Common myeloid progenitor, CD34-positive (primary cell): ENCODE data around the gene BTBD2.

Experiments
- CTCF ChIA-PET: fragments of 350-600 bp; sonication (Branson Sonifier 250); formaldehyde crosslinking; loops from one replicate; lab custom pipeline; 2021; ENCODE audit warnings: antibody characterized with exemption; lab: Charles Lee
- POLR2A ChIA-PET: fragments of 350-600 bp; sonication (Branson Sonifier 250); formaldehyde crosslinking; loops from one replicate; lab custom pipeline; 2021; ENCODE audit warnings: antibody characterized with exemption; lab: Charles Lee
- DNase-seq, 3 donors: peaks; one replicate each; pipeline versions ENCODE4 v3.0.0 to v3.0.0-alpha.2; 2013
- H3K27ac ChIP-seq, 2 experiments: 1 replicate in 1 of 2; 2 replicates in 1 of 2; pipeline ENCODE4 v1.7.0; 2013; ENCODE audit warnings: inconsistent platforms in 2 of 2, low read length in 2 of 2, mild to moderate bottlenecking in 2 of 2, low read depth in 1 of 2, moderate library complexity in 1 of 2; ENCODE audit not compliant: severe bottlenecking in 2 of 2, insufficient read depth in 1 of 2, poor library complexity in 1 of 2
- H3K27me3 ChIP-seq, 5 experiments: replicated peaks in 2 of 5; 1 replicate in 3 of 5; 2 replicates in 2 of 5; pipeline versions ENCODE4 v1.6.1 to v1.7.0; 2013; ENCODE audit warnings: low read length in 4 of 5, mild to moderate bottlenecking in 2 of 5, moderate library complexity in 2 of 5, inconsistent platforms in 1 of 5; ENCODE audit not compliant: insufficient read depth in 5 of 5, control insufficient read depth in 4 of 5
- H3K36me3 ChIP-seq, 4 experiments: 1 replicate in 2 of 4; 2 replicates in 2 of 4; pipeline versions ENCODE4 v1.6.1 to v1.7.0; 2013; ENCODE audit warnings: low read length in 3 of 4, control low read depth in 1 of 4, mild to moderate bottlenecking in 1 of 4; ENCODE audit not compliant: control insufficient read depth in 4 of 4, insufficient read depth in 4 of 4
- H3K4me1 ChIP-seq, 4 experiments: 1 replicate in 3 of 4; 2 replicates in 1 of 4; pipeline versions ENCODE4 v1.6.1 to v1.7.1; 2013; ENCODE audit warnings: low read length in 3 of 4, mild to moderate bottlenecking in 3 of 4, control low read depth in 1 of 4, inconsistent platforms in 1 of 4, moderate library complexity in 1 of 4; ENCODE audit not compliant: control insufficient read depth in 4 of 4, insufficient read depth in 4 of 4; ENCODE audit errors: control extremely low read depth in 1 of 4
- H3K4me3 ChIP-seq, 7 experiments: 1 replicate in 4 of 7; 2 replicates in 3 of 7; pipeline versions ENCODE4 v1.5.1 to v1.7.0; 2013; ENCODE audit warnings: mild to moderate bottlenecking in 7 of 7, low read length in 6 of 7, moderate library complexity in 6 of 7, inconsistent platforms in 2 of 7, low read depth in 2 of 7, control low read depth in 1 of 7; ENCODE audit not compliant: insufficient read depth in 4 of 7, control insufficient read depth in 1 of 7; ENCODE audit errors: extremely low read depth in 1 of 7
- H3K9me3 ChIP-seq, 5 experiments: 1 replicate in 4 of 5; 2 replicates in 1 of 5; pipeline versions ENCODE4 v1.6.1 to v1.7.1; 2013; ENCODE audit warnings: low read length in 4 of 5, mild to moderate bottlenecking in 2 of 5, inconsistent platforms in 1 of 5, low read depth in 1 of 5, moderate library complexity in 1 of 5; ENCODE audit not compliant: control insufficient read depth in 4 of 5, insufficient read depth in 2 of 5; ENCODE audit errors: control extremely low read depth in 1 of 5
- WGBS: methylation state at CpG from one replicate; pipeline ENCODE4 v1.1.5; 2013; ENCODE audit not compliant: insufficient coverage; 5-methylcytosine and 5-hydroxymethylcytosine counted together

The BTBD2 gene

DNA sequence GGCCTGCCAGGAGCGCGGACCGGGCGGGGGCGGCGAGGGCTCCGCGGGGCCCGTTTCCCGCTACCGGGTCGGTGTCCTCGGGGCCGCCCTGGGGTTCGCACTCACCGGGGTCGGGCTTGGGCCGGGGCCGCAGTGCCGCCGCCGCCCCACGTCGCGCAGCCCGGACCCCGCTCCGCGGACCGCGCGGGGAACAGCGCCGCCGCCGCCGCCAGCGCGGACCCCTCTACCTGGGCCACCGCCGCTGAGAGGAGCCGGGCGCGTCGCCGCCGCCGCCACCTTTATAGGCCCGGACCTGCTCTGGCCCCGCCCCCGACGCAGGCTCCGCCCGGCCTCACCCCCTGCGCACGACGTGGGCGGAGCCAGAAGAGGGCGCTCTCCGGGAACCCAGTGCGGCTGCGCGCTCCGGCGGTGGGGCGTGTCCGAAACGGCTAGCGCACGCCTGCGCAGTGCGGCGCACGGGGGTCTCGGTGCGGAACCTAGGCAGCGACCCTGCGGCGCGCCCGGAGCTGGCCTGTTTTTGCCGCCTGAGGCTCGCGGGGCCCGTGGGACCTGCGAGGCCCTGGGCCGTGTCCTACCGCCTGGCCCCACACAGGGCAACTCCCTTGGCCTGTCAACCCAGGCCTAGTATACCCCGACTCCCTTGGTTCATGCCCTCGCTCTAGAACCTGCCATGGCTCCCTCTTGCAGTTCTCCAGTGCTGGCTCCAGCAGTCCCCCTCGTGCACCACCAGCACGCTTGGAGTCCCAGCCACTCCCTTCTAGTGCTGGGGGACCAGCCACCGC is 35.7 kb upstream of the BTBD2 start, which contains the start of gene MKNK2:
Gene MKNK2 (minus strand): TSS at position 254 of the 782 bp plus-strand sequence. CDS start 393 bp downstream, outside the sequence.
- H3K4me1 ChIP-seq = peaks cover 0 to 53% (median 47%) of the 10 kb centered on the region in 4 experiments
- WGBS = 3% methylated on average over 80 of the region's 93 CpGs
- no peaks in the 10 kb centered on the region for H3K27me3 ChIP-seq
- no peaks in the 10 kb centered on the region for H3K9me3 ChIP-seq
- peak; percentile 79 to 88 (median 88) for DNase-seq
- ChIA-PET CTCF (interaction anchor here (0.8 to 2.8 kb wide), 10 partner anchors 9 to 188 kb away, joined by 3 to 21 read pairs (median 3); no protein-coding TSS in a partner anchor), POLR2A (interaction anchor here (0.6 to 2.1 kb wide), 10 partner anchors 9 to 44 kb away, joined by 4 to 14 read pairs (median 4); partner anchors contain the start of genes BTBD2 and MOB3A)
- H3K4me3 ChIP-seq = peak within 1 kb of the TSS; percentile 58 to 94 (median 81)
- H3K27ac ChIP-seq = peak within 1 kb of the TSS; percentile 46 to 81
- peaks cover 0 to 30% (median 17%) of the 10 kb centered on the region in 4 experiments for H3K36me3 ChIP-seq

DNA sequence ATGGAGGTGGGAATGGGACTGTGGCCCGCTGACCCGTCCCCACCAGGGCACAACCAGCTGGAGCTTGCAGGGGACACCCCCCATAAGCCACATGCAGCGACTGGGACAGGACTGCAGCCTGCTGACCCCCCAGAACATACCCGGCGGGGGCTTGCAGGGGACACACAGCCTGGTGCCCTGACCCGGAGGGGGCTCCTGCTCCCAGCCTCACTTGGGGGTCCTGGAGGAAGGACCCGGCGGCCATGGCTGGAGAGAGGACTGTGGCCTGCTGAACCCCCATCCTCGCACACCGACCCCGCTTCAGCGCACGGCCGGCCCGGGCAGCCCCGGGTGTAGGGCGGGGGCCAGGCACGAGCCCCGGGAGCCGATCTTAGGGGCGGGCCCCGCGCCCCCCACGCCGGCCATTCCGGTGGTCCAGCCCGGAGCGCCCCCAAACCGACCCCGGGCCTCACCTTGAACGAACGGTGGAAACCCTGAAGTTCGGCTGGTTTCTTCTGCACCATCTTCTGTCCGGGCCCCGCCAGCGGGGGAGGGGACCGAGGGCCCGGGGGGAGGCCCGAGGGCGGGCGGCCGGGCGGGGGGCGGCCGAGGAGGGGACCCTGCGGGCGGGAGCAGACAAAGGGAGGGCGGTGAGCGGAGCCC is 35.0 kb upstream of the BTBD2 start:
- H3K9me3 ChIP-seq = no peaks in the 10 kb centered on the region
- ChIA-PET CTCF (interaction anchor here (1.1 kb wide), 1 partner anchor 10 kb away, joined by 3 read pairs; no protein-coding TSS in a partner anchor), POLR2A (interaction anchor here (1.1 to 2.1 kb wide), 4 partner anchors 8 to 45 kb away, joined by 3 to 14 read pairs (median 7); partner anchors contain the start of genes BTBD2 and MOB3A)
- H3K36me3 ChIP-seq = peaks cover 0 to 37% (median 24%) of the 10 kb centered on the region in 4 experiments
- H3K27me3 ChIP-seq = no peaks in the 10 kb centered on the region
- WGBS = 0% methylated on average over 38 of the region's 49 CpGs
- peak overlapping the region in 1 of 2 experiments; percentile 81 for H3K27ac ChIP-seq
- peaks cover 0 to 47% (median 40%) of the 10 kb centered on the region in 4 experiments for H3K4me1 ChIP-seq
- H3K4me3 ChIP-seq = peak overlapping the region; percentile 58 to 94 (median 81)
- DNase-seq = no peak

DNA sequence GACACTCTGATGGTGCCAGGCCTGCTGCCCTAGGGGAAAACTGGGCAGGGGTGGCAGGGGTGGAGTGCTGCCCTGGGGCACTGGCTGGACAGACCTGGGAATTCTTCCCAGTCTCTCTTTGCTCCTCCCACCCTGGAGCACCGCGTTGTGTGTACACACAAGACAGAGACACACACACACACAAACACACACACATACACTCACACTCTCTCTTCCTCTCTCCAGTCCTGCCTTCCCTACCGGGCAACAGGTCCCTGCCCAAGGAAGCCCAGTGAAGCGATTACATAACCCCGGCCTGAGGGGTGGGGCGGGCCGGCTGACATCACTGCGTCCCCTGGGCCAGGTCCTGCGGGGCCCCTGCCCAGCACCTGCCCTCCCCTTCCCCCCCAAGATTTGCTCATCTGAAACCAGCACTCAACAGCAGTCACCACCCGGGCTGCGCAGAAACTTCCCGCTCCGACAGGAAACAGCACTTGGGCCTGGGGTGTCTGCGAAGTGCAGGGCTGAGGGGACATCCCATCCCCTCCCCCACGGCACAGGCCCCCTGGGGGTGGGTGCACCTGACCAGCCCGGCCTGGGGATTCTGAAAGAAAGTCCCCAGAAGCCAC is 34.3 kb upstream of the BTBD2 start:
- peak; percentile 47 to 83 (median 80) for DNase-seq
- Histone ChIP-seq H3K4me1 (peaks cover 0 to 50% (median 41%) of the 10 kb centered on the region in 4 experiments), H3K36me3 (peaks cover 0 to 43% (median 28%) of the 10 kb centered on the region in 4 experiments), H3K4me3 (peak overlapping the region; percentile 58 to 94 (median 81)), H3K9me3 (no peaks in the 10 kb centered on the region), H3K27me3 (no peaks in the 10 kb centered on the region), H3K27ac (peak overlapping the region; percentile 40 to 81)
- WGBS = 0% methylated on average over 9 of the region's 16 CpGs
- CTCF ChIA-PET = interaction anchor here (1.1 kb wide), 1 partner anchor 9 kb away, joined by 3 read pairs; no protein-coding TSS in a partner anchor
- POLR2A ChIA-PET = interaction anchor here (1.1 to 2.1 kb wide), 3 partner anchors 7 to 45 kb away, joined by 3 to 14 read pairs (median 10); partner anchors contain the start of genes BTBD2 and MOB3A

DNA sequence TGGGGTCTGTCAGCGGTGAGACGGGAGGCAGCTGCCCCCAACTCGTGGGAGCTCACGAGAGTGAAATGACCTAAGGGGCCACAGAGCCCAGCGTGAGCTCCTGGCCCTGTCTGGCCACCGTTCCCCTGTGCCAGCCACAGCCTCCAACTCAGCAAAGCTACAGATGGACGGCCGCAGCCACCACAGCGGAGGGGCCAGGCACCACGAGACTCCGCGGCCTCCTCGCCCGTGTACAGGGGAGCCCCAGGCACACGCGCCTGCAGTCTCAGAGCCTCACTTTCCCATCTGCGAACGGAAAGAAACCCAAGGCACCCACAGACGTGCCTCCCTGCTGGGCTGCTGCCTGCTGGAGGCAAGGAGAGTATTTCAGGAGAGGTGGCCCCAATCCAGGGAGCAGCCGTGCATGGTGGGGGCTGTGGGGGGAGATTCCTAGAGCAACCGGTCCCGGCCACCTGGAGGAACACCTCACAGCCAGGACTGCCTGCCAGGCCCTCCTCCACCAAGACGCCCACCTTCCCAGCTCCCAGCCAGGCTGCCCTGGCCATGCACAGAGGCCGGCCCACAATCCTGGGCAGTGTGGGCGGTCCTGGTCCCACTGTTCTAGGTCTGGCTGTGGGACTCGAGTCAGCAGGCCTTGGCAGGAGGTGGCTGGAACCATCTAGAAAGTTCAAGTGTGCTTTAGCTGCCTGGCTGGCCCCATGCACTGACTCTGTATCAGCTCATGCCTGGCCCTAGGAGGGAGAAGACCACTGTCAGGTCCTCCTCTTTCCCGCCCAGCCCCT is 33.6 kb upstream of the BTBD2 start:
- WGBS = 92% methylated on average over 18 of the region's 27 CpGs
- POLR2A ChIA-PET = interaction anchor here (0.5 to 1.1 kb wide), 3 partner anchors 33 to 191 kb away, joined by 3 read pairs; partner anchors contain the start of gene BTBD2
- CTCF ChIA-PET = interaction anchor here (1.1 to 2.9 kb wide), 3 partner anchors 8 to 29 kb away, joined by 3 to 13 read pairs (median 4); no protein-coding TSS in a partner anchor
- no peaks in the 10 kb centered on the region for H3K9me3 ChIP-seq
- peak overlapping the region; percentile 40 to 81 for H3K27ac ChIP-seq
- no peaks in the 10 kb centered on the region for H3K27me3 ChIP-seq
- H3K4me1 ChIP-seq = peaks cover 0 to 57% (median 46%) of the 10 kb centered on the region in 4 experiments
- H3K36me3 ChIP-seq = peaks cover 0 to 49% (median 31%) of the 10 kb centered on the region in 4 experiments
- DNase-seq = no peak
- H3K4me3 ChIP-seq = peak overlapping the region in 6 of 7 experiments; percentile 58 to 94 (median 83)

DNA sequence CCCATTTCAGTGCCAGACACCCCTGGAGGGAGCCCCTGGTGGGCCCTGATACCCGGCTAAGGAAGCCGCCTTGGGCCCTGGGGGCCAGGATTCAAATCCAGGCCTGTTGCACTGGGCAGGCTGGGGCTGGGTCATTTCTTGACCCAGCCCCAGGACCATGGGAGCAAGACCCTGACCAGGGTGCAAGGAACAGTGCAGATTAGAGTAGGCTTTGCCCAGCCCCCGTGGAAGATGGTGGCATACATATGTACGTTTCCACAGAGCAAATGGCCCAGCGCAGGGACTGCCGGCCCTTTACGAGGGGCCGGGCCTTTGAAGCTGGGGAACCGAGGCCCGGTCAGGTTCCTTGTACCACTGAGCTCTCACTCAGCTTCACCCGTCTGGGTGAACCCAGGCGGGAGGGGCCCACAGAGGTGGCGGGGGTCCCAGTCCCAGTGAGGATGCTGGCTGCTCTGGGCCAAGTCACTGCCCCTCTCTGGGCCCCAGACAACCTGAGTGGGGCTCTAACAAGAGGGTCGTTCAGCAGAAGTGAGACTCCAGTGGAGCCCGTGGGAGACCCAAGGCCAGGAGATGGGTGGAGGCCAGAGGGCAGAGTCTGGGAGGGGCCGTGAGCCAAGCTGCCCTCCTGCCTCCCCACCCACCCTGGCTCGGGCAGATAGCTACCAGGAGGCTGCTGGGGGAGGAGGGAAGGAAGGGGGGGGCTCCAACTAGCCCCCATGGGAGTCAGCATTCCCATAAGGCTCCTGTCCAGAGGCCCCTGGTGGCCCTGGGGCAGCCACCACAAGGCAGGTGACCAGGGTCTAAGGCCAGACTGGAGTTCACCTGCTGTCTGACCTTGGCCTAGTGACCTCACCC is 32.8 kb upstream of the BTBD2 start:
- H3K27me3 ChIP-seq = no peaks in the 10 kb centered on the region
- POLR2A ChIA-PET = interaction anchor here (0.5 to 0.9 kb wide), 2 partner anchors 59 to 190 kb away, joined by 3 read pairs; no protein-coding TSS in a partner anchor
- H3K27ac ChIP-seq = peak overlapping the region in 1 of 2 experiments; percentile 43
- H3K36me3 ChIP-seq = peaks cover 0 to 52% (median 31%) of the 10 kb centered on the region in 4 experiments
- WGBS = 98% methylated on average over 10 of the region's 17 CpGs
- H3K4me1 ChIP-seq = peaks cover 0 to 63% (median 52%) of the 10 kb centered on the region in 4 experiments
- DNase-seq = no peak
- H3K9me3 ChIP-seq = no peaks in the 10 kb centered on the region
- H3K4me3 ChIP-seq = peak overlapping the region in 3 of 7 experiments; percentile 9 to 94 (median 32)
- CTCF ChIA-PET = interaction anchor here (0.7 to 2.9 kb wide), 3 partner anchors 16 to 28 kb away, joined by 3 to 13 read pairs (median 4); no protein-coding TSS in a partner anchor
